HG02571 (cell line): ENCODE measurements around the gene PXDN.
"Not testable (repeated sequence)": the region's sequence is repeated elsewhere in the genome, so short reads cannot be mapped to it uniquely, and the experiment has no call there.

Experiments used
- ATAC-seq: cut with Tn5 transposase; IDR thresholded peaks from one replicate; pipeline ENCODE4 v1.9.1; 2021; ENCODE audit warnings: mild to moderate bottlenecking, moderate library complexity; ENCODE audit not compliant: unreplicated experiment

Gene PXDN

DNA sequence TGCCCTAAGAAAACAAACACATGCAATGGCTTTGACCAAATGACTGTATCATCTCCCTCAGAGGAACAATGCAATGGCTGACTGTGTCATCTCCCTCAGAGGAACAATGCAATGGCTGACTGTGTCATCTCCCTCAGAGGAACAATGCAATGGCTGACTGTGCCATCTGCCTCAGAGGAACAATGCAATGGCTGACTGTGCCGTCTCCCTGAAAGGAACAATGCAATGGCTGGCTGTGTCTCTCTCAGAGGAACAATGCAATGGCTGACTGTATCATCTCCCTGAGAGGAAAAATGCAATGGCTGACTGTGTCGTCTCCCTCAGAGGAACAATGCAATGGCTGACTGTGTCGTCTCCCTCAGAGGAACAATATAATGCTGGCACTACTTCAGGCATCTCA is 122.3 kb downstream of the PXDN start:
- ATAC-seq: not testable (repeated sequence)

DNA sequence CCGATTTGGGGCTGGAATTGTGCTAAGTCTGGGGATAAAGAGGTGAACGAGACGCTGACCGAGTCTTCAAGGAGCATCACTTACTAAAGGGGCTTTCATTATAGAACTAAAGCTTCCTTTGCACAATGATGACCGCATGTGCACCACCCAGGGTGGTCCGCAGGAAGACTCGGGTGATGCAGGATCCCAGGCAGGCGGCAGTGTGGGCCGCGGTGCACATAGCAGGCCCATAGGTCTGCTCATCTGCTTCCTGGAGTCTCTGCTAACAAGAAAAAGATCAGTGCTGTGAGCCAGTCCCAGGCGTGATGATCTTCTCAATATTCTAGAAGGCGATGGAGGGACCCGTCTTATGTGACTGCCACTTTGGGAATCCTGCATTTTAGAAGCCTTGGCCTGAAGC is 122.8 kb downstream of the PXDN start:
- ATAC-seq: no peak

DNA sequence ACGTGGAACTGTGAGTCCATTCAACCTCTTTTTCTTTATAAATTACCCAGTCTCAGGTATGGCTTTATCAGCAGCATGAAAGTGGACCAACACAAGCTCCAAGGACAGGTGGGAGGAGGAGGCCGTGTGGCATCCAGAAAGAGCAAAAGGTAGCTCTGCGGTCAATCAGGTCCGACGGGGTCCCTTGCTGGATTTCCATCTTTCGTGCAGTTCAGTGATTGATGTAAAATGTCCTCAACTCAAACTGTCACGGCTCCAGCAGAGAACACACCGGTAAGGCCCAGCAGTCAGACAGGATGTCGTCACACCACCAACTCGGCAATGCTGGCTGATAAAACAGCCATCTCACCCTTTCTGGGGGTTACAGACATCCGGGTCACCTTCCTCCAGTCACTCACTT is 123.3 kb downstream of the PXDN start:
- no peak for ATAC-seq

DNA sequence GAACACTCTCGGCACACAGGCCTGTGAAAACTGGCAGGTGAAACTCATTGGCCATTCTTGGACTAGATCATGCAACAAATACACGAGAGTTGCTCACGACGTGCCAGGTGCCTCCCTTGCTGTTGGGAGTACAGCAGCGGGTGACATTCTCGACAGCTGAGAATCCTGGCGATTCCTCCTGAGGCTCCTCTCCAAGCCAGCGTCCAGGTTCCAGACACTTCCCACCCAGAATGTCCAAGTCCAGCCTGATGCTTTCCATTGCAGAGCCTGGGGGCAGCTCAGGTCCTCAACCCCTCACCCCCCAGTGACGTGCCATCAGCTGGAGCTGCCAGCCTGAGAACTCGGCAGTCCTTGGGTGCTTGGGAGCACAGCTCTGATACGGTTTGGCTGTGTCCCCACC is 124.2 kb downstream of the PXDN start:
- ATAC-seq: no peak

DNA sequence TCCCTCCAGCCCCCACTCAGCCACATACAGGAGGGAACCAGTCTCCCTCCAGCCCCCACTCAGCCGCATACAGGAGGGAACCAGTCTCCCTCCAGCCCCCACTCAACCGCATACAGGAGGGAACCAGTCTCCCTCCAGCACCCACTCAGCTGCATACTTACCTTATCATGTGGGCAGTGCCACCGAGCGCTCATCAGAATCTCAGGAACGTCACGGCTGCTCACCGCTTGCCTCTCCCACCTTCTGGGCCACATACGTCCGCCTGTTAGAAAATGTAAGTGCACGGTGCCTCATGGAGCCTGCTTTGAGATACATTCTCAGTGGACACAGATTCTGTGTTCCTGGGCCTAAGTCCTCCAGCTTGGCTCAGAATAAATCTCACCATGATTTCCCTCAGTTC is 124.8 kb downstream of the PXDN start:
- no peak for ATAC-seq

DNA sequence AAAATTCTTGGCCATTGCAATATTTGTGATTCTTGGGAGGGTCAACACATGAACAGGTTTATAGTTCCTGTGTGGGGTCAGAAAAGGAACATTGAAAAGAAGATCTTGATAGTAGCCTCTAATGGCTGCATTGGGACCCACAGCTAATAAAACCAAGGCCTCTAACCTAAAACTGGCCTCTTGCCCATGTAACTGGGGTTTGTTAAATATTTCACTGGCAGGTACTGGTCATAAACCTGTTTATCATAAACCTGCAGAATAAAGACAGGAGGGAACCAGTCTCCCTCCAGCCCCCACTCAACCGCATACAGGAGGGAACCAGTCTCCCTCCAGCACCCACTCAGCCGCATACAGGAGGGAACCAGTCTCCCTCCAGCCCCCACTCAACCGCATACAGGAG is 125.3 kb downstream of the PXDN start:
- no peak for ATAC-seq

DNA sequence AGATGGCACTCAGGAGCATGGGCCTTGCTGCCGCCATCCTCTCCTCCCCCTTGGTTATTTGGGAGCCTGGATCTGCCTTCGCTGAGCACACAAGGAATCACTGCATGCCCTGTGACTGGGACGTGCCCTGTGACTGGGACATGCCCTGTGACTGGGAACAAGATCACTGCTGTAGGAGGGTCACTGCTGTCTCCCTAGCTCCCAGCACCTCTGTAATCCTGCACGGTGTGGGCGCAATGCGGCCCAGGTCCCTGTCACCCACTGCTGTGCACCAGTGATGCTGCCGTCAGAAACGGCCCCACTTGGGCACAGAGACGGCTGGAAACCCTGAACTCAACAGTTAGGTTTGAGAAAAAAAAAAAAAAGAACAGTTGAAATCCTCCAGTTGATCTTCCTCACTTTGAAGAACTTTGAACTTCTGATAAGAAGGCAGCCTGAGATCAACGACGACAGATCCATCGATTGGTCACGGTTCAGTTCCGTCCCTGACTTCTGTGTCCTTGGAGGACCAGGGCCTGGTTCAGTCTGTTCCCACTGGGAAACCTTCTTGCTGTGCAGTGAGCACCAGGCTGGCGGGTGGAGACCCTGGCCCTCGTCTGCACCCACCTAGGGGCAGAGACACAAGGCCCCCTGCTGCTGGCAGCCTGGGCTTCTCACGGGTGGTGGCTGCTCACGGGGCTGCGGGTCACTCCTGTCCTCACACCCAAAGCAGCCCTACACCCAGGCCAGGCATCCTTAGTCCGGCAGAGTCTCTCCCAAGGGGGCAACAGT is 125.9 kb downstream of the PXDN start:
- ATAC-seq: no peak

DNA sequence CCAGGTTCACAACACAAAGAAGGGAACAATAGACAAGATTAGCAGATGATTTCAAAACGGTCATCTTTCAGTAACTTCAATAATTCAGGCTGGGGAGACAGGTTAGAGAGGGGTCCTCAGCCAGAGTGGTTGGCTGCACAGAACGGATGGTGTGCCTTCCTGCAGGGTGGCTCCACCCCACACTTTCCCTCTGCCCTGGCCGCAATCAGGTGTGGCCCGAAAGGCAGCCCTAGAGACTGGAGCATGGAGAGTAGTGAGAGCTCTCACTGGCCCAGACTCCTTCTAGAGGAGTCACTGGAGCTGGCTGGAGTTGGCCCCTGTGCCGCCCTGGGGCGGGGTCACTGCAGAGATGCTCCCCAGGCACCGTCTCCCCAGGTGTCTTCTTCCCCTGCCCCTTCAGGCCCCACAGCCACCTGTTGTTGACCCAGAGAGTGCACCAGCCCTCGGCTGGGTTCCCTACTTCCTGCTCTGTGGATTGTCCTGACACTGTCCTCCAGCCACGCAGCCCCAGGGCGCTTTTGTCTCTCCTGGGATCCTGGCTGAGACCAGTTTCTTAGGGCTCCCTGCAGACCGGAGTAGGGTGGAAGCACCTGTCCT is 126.8 kb downstream of the PXDN start:
- ATAC-seq: no peak

DNA sequence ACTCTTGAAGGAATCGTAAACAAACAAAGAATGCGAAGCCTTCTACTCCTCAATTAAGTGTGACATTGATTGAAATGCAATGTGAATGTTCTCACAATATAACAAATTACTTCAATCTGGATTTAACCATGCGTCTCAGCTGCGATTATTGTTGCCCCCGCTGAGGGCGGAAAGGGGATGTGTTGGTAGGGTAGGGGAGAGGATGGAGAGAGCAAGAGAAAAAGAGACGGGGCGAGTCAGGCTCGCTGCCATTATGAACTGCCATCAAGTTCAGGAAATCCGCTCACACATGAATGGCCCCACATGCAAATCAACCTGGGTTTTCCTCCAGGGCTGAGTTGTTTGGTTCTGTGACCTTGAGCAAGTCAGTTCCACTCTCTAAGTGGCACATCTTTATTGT is 129.8 kb downstream of the PXDN start:
- ATAC-seq: no peak

DNA sequence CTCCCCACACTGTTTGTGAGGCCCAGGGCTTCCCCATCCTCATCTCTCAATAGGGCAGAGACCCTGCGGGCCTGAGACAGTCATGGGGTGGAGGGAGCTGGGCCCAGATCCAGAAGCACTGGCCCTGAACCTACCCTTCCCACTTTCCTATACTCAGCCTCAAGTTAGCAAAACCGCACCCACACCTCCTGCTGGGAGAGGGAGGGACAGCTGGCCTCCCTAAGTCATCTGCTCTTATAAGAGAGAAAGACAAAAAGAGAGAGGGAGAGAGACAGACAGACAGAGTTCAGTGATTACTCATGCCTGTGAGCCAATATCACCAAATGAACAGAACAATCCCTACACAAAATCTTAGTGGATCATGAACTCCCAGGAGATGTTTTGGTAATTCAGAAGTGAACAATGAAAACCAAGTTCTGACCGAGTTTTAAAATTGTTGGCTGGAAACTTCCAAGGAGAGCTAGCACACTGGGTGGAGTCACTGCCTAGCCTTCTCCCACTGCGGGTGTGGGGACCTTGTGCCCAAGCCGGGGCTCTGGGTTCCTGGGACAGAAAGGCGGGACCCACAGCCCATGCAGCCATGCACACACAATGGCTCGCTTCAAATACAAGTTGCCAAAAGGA is 130.5 kb downstream of the PXDN start:
- no peak for ATAC-seq

DNA sequence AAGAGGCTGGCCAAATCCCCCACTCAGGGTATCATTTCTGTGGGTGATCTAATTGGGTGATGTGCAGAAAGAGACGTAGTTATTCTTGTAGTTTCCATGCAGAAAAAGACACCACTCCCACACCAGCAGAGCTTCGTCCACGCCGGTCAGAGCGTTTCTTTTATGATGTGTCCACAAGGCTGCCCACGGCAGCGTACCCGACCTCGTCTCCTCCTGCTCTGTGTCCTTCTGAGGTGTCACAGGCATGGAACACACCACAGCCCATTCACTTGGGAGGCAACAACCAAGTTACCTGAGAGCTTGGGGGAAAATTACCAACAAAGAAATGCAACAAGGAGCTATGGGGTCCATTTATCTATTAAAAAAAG is 131.3 kb downstream of the PXDN start:
- ATAC-seq: no peak

DNA sequence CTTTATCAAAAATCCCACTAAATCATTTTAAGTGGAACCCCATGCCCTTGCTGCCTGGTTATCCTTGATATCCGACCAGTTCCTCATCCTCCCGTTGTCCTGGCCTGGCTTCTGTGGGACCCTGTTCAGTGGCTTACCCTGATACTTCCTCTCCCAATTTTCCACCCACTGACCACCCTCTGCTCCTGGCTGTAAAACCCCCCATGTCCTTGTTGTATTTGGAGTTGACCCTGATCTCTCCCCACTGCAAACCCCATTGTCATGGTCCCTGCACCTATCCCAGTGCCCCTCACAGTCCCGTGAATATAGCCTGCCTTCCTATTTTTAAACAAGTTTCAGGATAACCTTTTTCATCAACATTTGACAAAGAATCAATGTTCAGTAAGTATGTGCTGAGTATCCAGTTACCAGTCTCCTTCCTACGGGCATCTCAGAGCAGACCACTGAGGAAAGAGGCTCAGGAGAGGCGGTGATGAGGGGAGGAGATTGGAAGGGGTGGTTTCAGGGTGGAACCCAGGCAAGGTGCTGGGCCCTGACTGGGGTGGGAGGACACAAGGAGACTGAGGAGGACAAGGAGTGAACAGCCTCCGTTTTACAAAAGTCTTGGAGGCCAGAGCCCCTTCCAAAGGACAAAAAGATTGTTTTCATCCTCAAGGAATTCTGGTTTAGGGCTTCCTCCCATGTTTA is 131.8 kb downstream of the PXDN start:
- no peak for ATAC-seq

DNA sequence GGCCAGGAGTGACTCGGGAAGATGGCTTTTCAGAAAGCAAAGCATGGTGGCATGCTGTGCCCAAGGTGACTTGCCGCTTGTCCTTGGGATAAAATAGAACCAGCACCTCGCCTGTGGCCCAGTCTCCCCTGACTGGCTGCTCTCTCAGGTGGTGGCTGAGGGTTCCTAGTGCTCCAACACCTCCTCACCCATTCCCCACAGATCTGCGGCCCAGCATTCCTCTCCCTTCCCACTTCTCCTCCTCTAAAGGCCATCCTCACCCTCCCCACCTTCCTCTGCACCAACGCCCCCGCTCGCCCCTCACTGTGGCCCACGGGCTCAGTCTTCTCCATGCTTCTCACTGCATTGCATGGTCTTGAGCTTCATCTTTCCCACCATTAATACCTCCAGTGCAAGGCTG is 132.4 kb downstream of the PXDN start:
- ATAC-seq: no peak

DNA sequence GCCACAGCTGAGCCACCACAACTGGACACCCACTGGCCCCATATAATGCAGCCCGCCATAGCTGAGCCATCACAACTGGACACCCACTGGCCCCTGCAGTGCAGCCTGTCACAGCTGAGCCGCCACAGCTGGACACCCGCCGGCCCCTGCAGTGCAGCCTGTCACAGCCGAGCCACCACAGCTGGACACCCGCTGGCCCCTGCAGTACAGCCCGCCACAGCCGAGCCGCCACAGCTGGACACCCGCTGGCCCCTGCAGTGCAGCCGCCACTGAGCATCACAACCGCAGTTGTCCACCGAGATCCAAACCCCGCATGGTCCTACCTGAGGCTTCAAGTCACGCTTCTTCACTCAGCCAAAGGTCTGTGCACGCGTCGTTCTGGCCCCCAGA is 134.2 kb downstream of the PXDN start:
- ATAC-seq: no peak

DNA sequence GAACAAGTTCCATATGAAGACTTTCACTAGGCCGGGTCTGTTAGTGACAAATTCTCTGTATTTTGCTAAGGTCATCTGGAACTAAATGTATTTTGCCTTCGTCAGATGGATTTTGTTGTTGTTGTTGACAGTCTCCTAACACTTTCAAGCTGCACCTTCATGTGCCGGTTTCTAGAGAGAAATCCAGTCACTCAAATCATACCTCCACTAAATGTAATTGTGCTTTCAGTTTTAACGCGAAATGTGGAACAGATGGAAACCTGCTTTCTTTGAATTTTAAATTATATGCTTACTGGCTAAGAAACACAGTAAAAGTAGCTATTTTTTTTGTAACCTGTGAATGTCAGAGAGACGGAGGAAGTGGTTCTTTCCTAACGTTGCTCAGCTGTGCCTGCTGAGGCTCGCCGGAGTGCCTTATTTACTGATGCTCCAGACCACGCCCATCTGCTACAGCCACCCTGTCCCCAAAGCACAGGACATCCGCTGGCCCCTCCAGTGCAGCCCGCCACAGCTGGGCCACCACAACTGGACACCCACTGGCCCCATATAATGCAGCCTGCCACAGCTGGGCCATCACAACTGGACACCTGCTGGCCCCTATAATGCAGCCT is 134.7 kb downstream of the PXDN start:
- ATAC-seq: no peak

DNA sequence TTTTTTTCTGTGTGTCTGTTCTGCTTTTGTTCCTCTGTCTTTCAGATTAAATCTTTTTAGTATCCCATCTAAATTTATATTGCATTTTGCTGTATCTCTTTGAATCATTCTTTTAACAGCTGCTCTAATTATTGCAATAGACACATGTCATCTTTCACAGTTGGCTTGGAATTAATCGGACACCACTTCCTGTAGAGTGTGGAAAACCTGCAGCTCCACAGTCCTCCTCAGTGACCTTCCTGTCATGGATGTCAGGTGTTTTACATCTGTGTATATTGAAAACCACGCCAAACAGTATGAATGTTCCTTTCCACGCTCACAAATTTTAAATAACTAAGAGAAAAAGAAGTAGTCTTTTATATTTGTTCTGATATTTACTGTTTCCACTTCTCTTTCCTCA is 135.3 kb downstream of the PXDN start:
- no peak for ATAC-seq

DNA sequence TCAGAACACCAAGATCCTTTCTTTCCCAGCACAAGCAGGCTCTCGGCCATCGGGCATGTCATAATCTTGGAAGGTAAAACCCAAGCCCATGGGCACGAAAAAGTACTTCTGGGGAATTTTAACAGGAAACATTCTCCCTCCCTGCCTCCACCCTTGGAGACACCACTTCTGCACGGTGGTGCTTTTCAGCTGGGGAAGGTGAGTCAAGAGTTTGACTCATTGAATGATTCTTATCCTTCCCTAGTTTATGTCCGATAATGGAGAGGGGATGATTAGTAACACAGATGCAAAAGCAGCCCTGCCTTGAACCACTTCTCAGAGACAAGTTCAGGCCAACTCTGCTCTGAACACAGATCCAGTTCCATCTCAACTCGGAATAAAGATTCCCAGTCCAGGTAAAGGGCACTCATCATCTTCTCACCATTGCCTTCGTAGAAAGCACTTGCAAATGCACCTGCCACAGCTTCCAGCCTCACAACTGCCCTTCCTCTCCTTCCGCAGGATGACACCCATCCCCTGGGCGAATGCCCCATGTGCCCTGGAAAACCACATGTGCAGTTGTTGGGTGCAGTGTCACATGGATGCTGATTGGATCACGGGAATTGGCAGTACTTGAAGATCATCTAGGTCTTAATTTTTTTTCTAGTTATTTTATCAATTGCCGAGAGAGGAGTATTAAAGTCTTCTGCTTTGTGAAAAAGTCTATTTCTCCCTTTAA is 136.2 kb downstream of the PXDN start:
- no peak for ATAC-seq

DNA sequence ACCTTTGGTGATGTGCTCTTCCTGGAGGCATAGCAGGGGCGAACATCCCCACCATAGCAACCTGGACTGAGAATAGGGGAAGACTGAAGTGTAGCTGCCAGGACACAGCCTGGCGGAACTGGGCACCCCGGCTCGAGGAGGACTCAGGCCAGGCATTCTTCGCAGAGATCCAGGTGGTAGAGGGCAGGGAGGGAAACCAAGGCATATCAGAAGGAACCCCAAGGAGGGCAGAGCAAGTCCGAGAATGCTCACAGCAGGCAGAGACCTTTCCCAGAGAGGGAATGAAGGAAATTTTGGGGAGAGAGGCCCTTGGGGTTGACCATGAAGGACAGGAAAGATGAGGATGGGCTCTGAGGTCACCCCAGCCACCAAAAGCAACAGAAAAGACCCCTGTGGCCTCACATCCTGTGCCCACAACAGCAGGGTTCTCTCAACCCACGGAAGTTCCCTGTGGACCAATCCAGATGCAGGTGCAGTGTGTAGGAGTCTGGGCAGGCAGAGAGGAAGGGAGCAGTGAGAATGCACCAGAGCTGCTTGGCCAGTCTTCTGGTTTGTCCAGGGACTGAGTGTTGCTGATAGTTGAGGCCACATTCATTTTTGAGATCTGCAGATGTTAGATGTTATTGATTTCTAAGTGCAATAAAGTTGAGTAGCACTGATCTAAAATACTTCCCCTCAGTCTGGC is 136.9 kb downstream of the PXDN start:
- no peak for ATAC-seq

DNA sequence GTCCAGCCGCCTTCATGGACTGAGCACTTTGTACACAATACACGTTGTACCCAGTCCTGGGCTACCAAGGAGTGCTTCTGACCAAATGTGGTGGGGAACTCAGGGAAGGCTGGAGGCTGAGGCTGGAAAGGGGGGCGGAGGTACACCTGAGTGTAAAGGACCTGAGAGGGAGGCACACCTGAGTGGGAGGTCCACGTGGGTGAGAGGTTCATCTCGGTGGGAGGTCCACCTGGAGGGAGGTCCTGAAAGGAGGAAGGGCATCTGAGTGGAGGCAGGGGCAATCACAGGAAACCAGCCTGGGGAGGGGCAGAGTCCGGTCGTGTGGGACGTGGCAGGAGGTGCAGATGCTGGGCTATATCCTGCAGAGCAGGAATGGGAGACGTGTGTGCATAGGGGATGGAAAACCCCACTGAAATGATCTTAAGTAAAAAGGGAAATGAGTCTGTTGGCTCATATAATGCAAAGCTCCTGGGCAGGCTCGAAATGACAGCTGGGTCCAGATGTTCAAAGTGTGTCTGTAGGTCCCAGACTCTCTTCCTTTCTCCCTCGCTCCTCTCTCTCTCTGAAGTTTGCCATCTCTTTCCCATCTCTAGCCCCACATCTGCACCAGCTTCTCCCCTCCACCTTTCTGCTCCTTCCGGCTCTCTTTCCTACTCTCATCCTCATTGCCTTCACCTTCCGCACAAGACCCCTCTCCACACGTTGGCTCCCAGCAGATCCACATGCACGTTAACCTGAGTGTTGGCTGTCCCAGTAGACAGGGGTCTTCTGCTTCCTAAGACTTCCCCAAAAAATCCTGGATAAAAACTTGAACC is 137.7 kb downstream of the PXDN start:
- ATAC-seq: no peak

DNA sequence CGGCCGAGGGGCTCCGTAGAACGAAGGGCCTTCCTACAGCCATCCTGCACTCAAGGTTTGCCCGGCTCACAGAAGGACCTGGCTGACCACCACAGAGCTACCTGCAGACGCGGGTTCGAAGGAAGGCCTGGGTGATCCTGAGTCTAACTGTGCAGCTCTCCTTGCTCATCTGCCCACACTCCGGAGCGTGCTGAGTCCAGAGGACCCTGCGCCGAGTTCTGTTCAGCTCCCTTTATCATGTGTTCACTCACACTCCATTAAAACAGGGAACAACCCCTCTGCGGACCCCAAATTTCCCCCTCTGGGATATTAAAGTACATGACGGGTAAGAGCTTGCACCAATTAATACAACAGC is 138.3 kb downstream of the PXDN start:
- no peak for ATAC-seq
